GM12878 (cell line): ENCODE data around the gene BMPR1B. TPM values are rescaled to one million over a fixed set of nuclear protein-coding genes. Genes with fewer than 3 reads are reported as not detected.

Source experiments
- ATAC-seq: fragments of 200-7000 bp; cut with Tn5 transposase; 3 replicates; pipeline ENCODE4 v1.9.1; 2020; ENCODE audit warnings: mild to moderate bottlenecking, moderate library complexity
- BruUV-seq: library from RNA; stranded (reverse); fragments of 400-500 nt; replicated peaks from 2 replicates; lab custom pipeline; 2021; lab: Mats Ljungman, UMichigan
- CTCF ChIA-PET: fragments of 300-600 bp; sonication (Branson Sonifier 250); formaldehyde crosslinking; extraction: SDS; loops from one replicate; lab custom pipeline; 2021; ENCODE audit warnings: inconsistent platforms; lab: Yijun Ruan, JAX
- POLR2A ChIA-PET: fragments of 350-600 bp; formaldehyde crosslinking; extraction: SDS; loops from one replicate; lab custom pipeline; 2021; ENCODE audit warnings: inconsistent platforms; lab: Charles Lee
- RAD21 ChIA-PET: fragments of 300-600 bp; sonication (Branson Sonifier 250); formaldehyde crosslinking; loops from one replicate; lab custom pipeline; 2023; ENCODE audit warnings: antibody characterized with exemption; ENCODE audit not compliant: unreplicated experiment; lab: Charles Lee
- SMC1A ChIA-PET: fragments of 300-600 bp; sonication (Branson Sonifier 250); formaldehyde crosslinking; loops from one replicate; lab custom pipeline; 2023; ENCODE audit not compliant: unreplicated experiment, uncharacterized antibody; lab: Charles Lee
- DNase-seq: peaks from one replicate; pipeline ENCODE4 v3.0.0-alpha.2; 2011; ENCODE audit warnings: low read depth, low spot score
- FAIRE-seq: peaks from 3 replicates; lab custom pipeline; 2011; peaks lifted over from hg19 to GRCh38; lab: Jason Lieb, UNC
- H2AFZ ChIP-seq: 2 replicates; pipeline ENCODE4 v1.6.0; 2011; ENCODE audit warnings: low read depth, low read length, control low read depth; ENCODE audit not compliant: control insufficient read depth
- H3K27ac ChIP-seq: 2 replicates; pipeline ENCODE4 v1.5.1; 2011; ENCODE audit warnings: control low read depth; ENCODE audit not compliant: control insufficient read depth, insufficient read depth
- H3K27me3 ChIP-seq, 2 experiments: replicated peaks in 1 of 2; 2 replicates each; pipeline versions ENCODE4 v1.6.0 to v1.6.1; 2011; ENCODE audit warnings: low read length in 1 of 2; ENCODE audit not compliant: control insufficient read depth in 2 of 2, insufficient read depth in 2 of 2
- H3K36me3 ChIP-seq, 2 experiments: 2 replicates each; pipeline ENCODE4 v1.5.1; 2011; ENCODE audit warnings: low read length in 1 of 2; ENCODE audit not compliant: control insufficient read depth in 2 of 2, insufficient read depth in 2 of 2
- H3K4me1 ChIP-seq: 2 replicates; pipeline ENCODE4 v1.6.1; 2011; ENCODE audit warnings: mild to moderate bottlenecking, low read length, moderate library complexity, mixed read lengths; ENCODE audit not compliant: control insufficient read depth, insufficient read depth
- H3K4me2 ChIP-seq: 2 replicates; pipeline ENCODE4 v1.6.0; 2011; ENCODE audit warnings: control low read depth; ENCODE audit not compliant: control insufficient read depth, insufficient read depth
- H3K4me3 ChIP-seq: fragments of 200-600 bp; sonication (generic); 2 replicates; pipeline ENCODE4 v1.5.1; 2016
- H3K79me2 ChIP-seq: 2 replicates; pipeline ENCODE4 v1.6.0; 2011; ENCODE audit warnings: low read length; ENCODE audit not compliant: control insufficient read depth, insufficient read depth
- H3K9ac ChIP-seq: 2 replicates; pipeline ENCODE4 v1.8.0; 2011; ENCODE audit warnings: low read length, control low read depth, mixed read lengths; ENCODE audit not compliant: control insufficient read depth, insufficient read depth
- H3K9me3 ChIP-seq: replicated peaks from 3 replicates; pipeline ENCODE4 v1.5.1; 2011; ENCODE audit warnings: mild to moderate bottlenecking, low read length; ENCODE audit not compliant: control insufficient read depth, insufficient read depth
- H4K20me1 ChIP-seq: 2 replicates; pipeline ENCODE4 v1.6.0; 2011; ENCODE audit not compliant: control insufficient read depth, insufficient read depth
- CBX3 ChIP-seq: fragments of 200-600 bp; sonication (generic); IDR thresholded peaks from 2 replicates; pipeline ENCODE4 v1.6.1; 2016; ENCODE audit warnings: low read depth, borderline replicate concordance
- CBX5 ChIP-seq: sonication (generic); IDR thresholded peaks from 2 replicates; pipeline ENCODE4 v1.6.1; 2016; ENCODE audit warnings: low read depth, moderate library complexity, mild to moderate bottlenecking, inconsistent platforms
- EP300 ChIP-seq, 2 experiments: fragments of 150-350 bp in 1 of 2; IDR thresholded peaks; 2 replicates each; pipeline ENCODE4 v1.6.1; 2011 to 2012; ENCODE audit warnings: low read depth in 2 of 2, low read length in 2 of 2, borderline replicate concordance in 1 of 2, improper control_type of control experiment in 1 of 2, inconsistent platforms in 1 of 2; ENCODE audit not compliant: control insufficient read depth in 1 of 2
- ETV6 ChIP-seq, 2 experiments: fragments of 450-650 bp in 1 of 2; IDR thresholded peaks in 1 of 2; conservative IDR thresholded peaks in 1 of 2; 2 replicates each; pipeline ENCODE4 v1.6.1; 2014; ENCODE audit warnings: antibody characterized with exemption in 1 of 2, borderline replicate concordance in 1 of 2, low read depth in 1 of 2, mild to moderate bottlenecking in 1 of 2, moderate library complexity in 1 of 2
- HDAC2 ChIP-seq: fragments of 200-600 bp; sonication (generic); IDR thresholded peaks from 2 replicates; pipeline ENCODE4 v1.6.1; 2017
- NR2C2 ChIP-seq: IDR thresholded peaks from 2 replicates; pipeline ENCODE4 v1.6.1; 2011; ENCODE audit warnings: borderline replicate concordance, low read depth; ENCODE audit not compliant: control insufficient read depth, insufficient read length
- NRF1 ChIP-seq: conservative IDR thresholded peaks from 2 replicates; pipeline ENCODE4 v1.6.1; 2011; ENCODE audit warnings: mild to moderate bottlenecking, low read depth, low read length, improper control_type of control experiment
- SIX5 ChIP-seq: IDR thresholded peaks from 2 replicates; pipeline ENCODE4 v1.6.1; 2011; ENCODE audit warnings: mild to moderate bottlenecking, low read depth, low read length, moderate library complexity; ENCODE audit not compliant: severe bottlenecking
- TCF12 ChIP-seq: IDR thresholded peaks from 2 replicates; pipeline ENCODE4 v1.6.1; 2011; ENCODE audit warnings: low read depth, mild to moderate bottlenecking, low read length
- TCF3 ChIP-seq: IDR thresholded peaks from 2 replicates; pipeline ENCODE4 v1.6.1; 2012; ENCODE audit warnings: low read depth, mild to moderate bottlenecking, low read length, borderline replicate concordance; ENCODE audit not compliant: insufficient read depth
- WGBS: methylation state at CpG from one replicate; pipeline ENCODE4 v1.1.6; 2016; ENCODE audit warnings: low lambda C conversion rate; ENCODE audit not compliant: insufficient replicate concordance, insufficient coverage; ENCODE audit errors: missing lambda C conversion rate; 5-methylcytosine and 5-hydroxymethylcytosine counted together
- in situ Hi-C: fragments of 300-500 bp; cut with MboI; formaldehyde crosslinking; loops from 9 replicates; pipeline ENCODE4 v1.14.3; 2018; ENCODE audit warnings: mixed read lengths
- intact Hi-C: fragments of 100-400 bp; cut with micrococcal nuclease; formaldehyde crosslinking; loops from one replicate; pipeline ENCODE4 v1.14.2; 2022; ENCODE audit not compliant: unreplicated experiment
- polyA plus RNA-seq, 11 experiments: library from polyadenylated mRNA; depleted of rRNA in 4 of 11; unstranded in 6 of 11; stranded (reverse) in 5 of 11; fragments of >200 nt; fragmentation: Nextera tagmentation in 4 of 11; fragmentation: Illumina TruSeq in 1 of 11; extraction: Ambion mirVana in 4 of 11; extraction: Trizol in 1 of 11; gene quantifications; 1 replicate in 1 of 11; 2 replicates in 10 of 11; pipeline versions ENCODE4 v1.2.1 to v1.2.3, GENCODE V29; 2011 to 2016; ENCODE audit warnings: inconsistent platforms in 2 of 11, missing spikeins in 2 of 11, low read depth in 1 of 11
- total RNA-seq, 4 experiments: library from RNA; depleted of rRNA in 3 of 4; stranded (reverse); fragments of >200 nt in 3 of 4; fragmentation: Illumina TruSeq in 1 of 4; extraction: Trizol in 1 of 4; gene quantifications; 2 replicates each; pipeline versions ENCODE4 v1.2.1 to v1.2.3, GENCODE V29; 2013 to 2021
- TF ChIP-seq, protein P1 (sequence below): fragments of 450-650 bp; IDR thresholded peaks from 2 replicates; pipeline ENCODE4 v1.6.1; 2016; ENCODE audit warnings: mild to moderate bottlenecking, moderate library complexity, borderline replicate concordance

BMPR1B gene
- total and polyA plus RNA-seq, 10 of the 15 experiments (the other 5 are each of a cell fraction or from before 2014, with no cell fraction given) = not detected

DNA sequence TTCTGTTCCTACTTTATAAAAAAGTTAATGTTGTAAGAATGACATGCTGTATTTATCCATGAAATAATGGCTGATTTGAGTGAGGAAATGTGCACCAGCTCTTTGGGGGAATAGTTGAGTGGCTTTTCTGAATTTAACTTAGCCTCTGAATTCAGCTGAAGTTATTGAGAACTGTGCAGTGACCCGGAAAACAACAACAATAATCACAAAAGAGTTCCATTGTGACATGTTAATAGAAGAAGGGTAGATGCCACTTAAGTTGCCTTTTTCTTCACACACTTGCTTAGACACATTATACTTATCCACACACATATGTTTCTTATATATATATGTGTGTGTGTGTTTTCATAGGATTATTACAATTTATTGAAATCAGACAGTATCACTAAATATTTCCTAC, 301.2 kb downstream of the BMPR1B start:
- H3K9me3 ChIP-seq = no peaks in the 10 kb centered on the region
- H3K36me3 ChIP-seq = no peaks in the 10 kb centered on the region
- ChIA-PET RAD21 (no interaction called here), POLR2A (no interaction called here), CTCF (no interaction called here), SMC1A (no interaction called here)
- H3K9ac ChIP-seq = no peak overlapping the region
- H4K20me1 ChIP-seq = no peaks in the 10 kb centered on the region
- BruUV-seq = no TSS peak
- DNase-seq (no peak), ATAC-seq (no peak), FAIRE-seq (no peak)
- TF ChIP-seq TCF12 = no peak
- no peaks in the 10 kb centered on the region; a peak in 1 of 4 replicates for H3K27me3 ChIP-seq
- H2AFZ ChIP-seq = no peak overlapping the region
- H3K4me3 ChIP-seq = no peak overlapping the region
- intact Hi-C loops = no loop called here
- WGBS = 83% methylated on average over 1 of the region's 1 CpG
- H3K79me2 ChIP-seq = no peaks in the 10 kb centered on the region
- H3K27ac ChIP-seq = no peak overlapping the region
- in situ Hi-C loops = no loop called here
- no peak overlapping the region for H3K4me2 ChIP-seq
- no peaks in the 10 kb centered on the region for H3K4me1 ChIP-seq

- Histone ChIP-seq H3K9me3 (no peaks in the 10 kb centered on the region), H3K27ac (no peak overlapping the region), H4K20me1 (no peaks in the 10 kb centered on the region), H3K79me2 (no peaks in the 10 kb centered on the region), H3K27me3 (no peaks in the 10 kb centered on the region; a peak in 1 of 4 replicates), H3K4me2 (no peak overlapping the region), H3K4me3 (no peak overlapping the region), H3K4me1 (no peaks in the 10 kb centered on the region), H3K9ac (no peak overlapping the region), H2AFZ (no peak overlapping the region), H3K36me3 (no peaks in the 10 kb centered on the region)
- POLR2A ChIA-PET = no interaction called here
- no TSS peak for BruUV-seq
- DNase-seq = no peak
- RAD21 ChIA-PET = no interaction called here
- intact Hi-C loops = no loop called here
- TF ChIP-seq SIX5 (no peak), CBX5 (no peak), NRF1 (no peak), TCF3 (no peak), CBX3 (no peak), NR2C2 (no peak), HDAC2 (no peak), ETV6 (conservative IDR thresholded peaks at IDR 0.05 in 1 of 2, IDR thresholded peaks at IDR 0.05 in 1 of 2; ENCODE audit: borderline replicate concordance in 1 of 2, low read depth in 1 of 2) (no peak), EP300 (IDR thresholded peaks at IDR 0.05; ENCODE audit: borderline replicate concordance in 1 of 2, control insufficient read depth in 1 of 2, low read depth in 2 of 2, low read length in 2 of 2) (no peak)
- TF ChIP-seq, protein P1, sequence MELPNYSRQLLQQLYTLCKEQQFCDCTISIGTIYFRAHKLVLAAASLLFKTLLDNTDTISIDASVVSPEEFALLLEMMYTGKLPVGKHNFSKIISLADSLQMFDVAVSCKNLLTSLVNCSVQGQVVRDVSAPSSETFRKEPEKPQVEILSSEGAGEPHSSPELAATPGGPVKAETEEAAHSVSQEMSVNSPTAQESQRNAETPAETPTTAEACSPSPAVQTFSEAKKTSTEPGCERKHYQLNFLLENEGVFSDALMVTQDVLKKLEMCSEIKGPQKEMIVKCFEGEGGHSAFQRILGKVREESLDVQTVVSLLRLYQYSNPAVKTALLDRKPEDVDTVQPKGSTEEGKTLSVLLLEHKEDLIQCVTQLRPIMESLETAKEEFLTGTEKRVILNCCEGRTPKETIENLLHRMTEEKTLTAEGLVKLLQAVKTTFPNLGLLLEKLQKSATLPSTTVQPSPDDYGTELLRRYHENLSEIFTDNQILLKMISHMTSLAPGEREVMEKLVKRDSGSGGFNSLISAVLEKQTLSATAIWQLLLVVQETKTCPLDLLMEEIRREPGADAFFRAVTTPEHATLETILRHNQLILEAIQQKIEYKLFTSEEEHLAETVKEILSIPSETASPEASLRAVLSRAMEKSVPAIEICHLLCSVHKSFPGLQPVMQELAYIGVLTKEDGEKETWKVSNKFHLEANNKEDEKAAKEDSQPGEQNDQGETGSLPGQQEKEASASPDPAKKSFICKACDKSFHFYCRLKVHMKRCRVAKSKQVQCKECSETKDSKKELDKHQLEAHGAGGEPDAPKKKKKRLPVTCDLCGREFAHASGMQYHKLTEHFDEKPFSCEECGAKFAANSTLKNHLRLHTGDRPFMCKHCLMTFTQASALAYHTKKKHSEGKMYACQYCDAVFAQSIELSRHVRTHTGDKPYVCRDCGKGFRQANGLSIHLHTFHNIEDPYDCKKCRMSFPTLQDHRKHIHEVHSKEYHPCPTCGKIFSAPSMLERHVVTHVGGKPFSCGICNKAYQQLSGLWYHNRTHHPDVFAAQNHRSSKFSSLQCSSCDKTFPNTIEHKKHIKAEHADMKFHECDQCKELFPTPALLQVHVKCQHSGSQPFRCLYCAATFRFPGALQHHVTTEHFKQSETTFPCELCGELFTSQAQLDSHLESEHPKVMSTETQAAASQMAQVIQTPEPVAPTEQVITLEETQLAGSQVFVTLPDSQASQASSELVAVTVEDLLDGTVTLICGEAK = no peak
- no peak for ATAC-seq
- in situ Hi-C loops = no loop called here
- WGBS = 8% methylated on average over 1 of the region's 1 CpG
- FAIRE-seq = no peak
- SMC1A ChIA-PET = interaction anchor here (1.3 kb wide), 1 partner anchor 9 kb away, joined by 3 read pairs; no protein-coding TSS in a partner anchor
- CTCF ChIA-PET = no interaction called here
These were observed 301.9 kb downstream of the BMPR1B start for GRCh38 chr4:95059663-95060062.
